GM21390 (cell line): Measurements from ENCODE around the gene GET4.
A peak's percentile ranks its signal among the peaks of the same experiment; 100 is the strongest.

Experiments
- ATAC-seq: cut with Tn5 transposase; IDR thresholded peaks from one replicate; pipeline ENCODE4 v1.9.1; 2021; ENCODE audit not compliant: unreplicated experiment

Gene GET4

GRCh38 chr7:876077-876971, at the start of gene GET4:
GET4 (plus strand) TSS chr7:876554; CDS start chr7:876646, 92 bp downstream.
- peak; percentile 70 for ATAC-seq

GRCh38 chr7:828793-829561, 47.4 kb upstream of the GET4 start:
- no peak for ATAC-seq

- ATAC-seq: no peak
Measured at GRCh38 chr7:830069-830468, 46.3 kb upstream of the GET4 start.

GRCh38 chr7:831596-832166, 44.7 kb upstream of the GET4 start:
- peak; percentile 63 for ATAC-seq

DNA sequence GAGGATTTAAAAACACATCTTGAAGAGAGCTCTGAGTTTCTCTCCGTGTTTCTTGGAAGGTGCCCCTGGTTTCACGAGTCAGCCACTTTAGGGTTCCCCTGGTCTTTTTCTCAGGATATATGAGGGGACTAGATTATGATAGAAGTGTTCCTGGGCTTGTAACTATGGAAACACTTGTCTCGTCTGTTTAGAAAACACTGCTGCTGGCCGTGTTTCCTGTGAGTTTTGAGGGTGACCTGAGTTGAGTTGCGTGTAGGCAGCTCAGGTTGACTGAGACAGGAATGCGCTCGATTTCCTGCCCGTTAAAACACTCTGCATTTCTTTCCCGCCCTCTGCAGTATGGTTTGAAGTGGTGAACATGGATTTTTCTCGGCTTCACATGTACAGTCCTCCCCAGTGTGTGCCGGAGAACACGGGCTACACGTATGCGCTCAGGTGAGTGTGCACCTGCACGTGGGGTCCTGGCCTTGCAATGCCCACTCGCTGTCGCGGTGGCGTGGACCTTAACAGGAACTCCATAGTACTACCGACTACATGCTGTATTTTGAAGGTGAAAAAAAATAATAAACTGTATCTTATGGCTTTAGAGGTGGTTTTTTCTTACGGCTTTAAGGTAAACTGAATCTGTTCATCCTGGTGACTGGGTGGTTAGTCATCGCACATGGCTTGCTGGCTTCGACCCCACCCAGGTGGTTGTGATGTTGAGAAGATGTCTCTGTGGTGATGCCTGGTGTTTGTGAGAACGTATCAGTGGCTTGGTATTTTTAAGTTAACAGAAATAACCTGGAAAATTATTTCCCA, 44.0 kb upstream of the GET4 start, which contains the start of gene SUN1:
Gene SUN1, plus strand, starts transcription at position 310 of the 801 bp plus-strand sequence. Its CDS starts 49 bp downstream, at position 359.
- peak; percentile 44 for ATAC-seq

DNA sequence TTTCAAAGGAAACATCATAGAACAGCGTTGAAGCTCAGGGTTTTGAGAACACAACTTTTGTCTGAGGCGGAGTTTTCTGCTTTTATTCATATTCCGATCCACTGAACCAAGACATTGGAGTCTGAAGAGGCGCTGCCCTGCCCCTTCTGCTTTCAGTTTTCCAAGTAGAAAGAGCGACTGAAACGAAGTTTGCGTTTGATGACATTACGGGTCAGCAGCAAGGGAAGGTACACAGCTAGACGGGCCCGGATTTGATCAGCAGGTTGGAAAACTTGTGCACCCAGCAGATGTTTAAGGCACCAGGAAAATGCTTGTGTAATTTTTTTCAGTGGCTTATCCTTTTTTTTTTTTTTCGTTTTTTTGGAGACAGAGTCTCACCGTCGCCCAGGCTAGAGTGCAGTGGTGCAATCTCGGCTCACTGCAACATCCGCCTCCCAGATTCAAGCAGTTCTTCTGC, 43.4 kb upstream of the GET4 start:
- ATAC-seq: no peak

DNA sequence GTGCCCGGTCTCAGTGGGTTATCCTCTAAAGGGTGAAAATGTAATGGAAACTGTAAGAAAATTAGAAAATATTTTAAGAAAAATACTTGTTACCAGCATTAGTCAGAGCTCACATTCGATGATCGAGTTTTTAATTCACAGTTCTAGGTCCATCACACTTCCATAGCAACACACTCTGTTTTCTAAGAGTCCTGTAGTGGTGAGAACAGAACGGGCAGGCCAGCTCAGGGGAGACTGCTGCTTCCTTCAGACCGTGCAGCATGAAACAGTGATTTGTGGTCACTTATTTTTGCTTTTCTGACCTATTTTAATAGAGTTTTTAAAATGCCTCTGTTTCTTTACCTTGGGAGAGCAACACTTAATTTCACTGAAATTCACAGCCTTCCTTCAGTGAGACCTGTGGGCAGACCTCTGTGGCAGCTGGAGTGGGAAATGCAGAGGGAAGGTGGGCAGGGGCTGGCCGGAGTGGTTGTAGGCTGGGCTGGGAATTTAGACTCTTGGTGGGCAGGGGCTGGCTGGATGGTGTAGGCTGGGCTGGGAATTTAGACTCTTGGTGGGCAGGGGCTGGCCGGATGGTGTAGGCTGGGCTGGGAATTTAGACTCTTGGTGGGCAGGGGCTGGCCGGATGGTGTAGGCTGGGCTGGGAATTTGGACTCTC, 42.6 kb upstream of the GET4 start:
- ATAC-seq: no peak

GRCh38 chr7:834277-834676, 42.1 kb upstream of the GET4 start:
- no peak for ATAC-seq

DNA sequence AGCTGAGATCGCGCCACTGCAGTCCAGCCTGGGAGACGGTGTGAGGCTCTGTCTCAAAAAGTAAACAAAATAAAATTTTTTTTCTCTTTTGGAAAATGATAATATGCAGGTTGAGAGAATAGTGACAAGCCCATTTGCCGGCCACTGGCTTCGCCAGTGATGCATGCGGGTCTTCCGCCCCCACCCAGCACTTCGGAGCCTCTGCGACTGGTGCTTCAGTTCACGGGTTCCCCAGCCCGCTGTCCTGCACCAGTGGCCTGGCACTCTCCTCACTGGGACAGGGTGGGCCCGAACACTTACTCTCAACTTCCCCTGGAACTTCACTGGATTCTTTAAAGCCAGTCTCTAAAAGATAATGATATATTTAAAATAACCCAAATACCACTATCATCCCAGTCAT, 41.3 kb upstream of the GET4 start:
- ATAC-seq: no peak

DNA sequence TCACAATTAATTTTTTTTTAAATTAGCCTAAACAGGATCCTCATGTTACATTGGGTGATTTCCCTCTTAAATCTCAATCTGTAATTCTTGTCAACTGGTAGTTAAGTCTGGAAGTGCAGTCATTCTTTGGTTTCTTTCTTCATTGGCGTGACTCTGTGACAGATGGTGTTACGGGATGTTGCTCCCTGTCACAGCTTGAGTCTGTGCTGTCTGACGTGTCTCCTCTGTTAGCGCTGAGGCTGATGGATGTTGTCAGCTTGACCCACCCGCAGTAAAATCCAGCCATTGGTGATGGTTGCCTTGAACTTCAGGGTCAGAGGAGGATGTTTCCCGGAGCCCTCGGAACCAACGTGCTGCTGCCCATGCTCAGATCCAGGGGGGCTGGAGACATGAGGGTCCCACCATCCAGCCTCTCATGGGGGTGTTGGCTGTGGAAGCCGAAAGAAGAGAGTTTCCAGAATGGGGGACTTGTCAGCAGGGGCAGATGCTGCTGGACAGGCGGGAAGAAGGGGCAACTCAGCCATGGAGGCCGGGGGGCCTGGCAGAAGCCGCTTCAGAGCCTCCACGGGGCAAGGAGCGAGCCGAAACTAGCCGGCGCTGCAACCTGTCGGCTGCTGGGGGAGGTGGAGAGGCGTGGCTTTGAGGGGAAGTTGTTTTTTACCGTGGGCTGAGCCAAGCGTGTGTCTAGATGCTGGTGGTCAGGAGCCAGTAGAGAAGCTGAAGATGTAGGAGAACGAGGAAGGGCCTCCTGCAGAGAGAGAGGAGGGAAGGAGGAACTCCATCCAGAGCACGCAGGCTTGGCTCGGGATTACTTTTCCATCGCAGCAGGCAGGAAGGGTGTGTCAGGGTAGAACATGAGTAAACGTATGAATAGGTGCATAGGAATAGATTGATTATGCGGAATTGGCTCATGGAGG, 40.6 kb upstream of the GET4 start:
- no peak for ATAC-seq

DNA sequence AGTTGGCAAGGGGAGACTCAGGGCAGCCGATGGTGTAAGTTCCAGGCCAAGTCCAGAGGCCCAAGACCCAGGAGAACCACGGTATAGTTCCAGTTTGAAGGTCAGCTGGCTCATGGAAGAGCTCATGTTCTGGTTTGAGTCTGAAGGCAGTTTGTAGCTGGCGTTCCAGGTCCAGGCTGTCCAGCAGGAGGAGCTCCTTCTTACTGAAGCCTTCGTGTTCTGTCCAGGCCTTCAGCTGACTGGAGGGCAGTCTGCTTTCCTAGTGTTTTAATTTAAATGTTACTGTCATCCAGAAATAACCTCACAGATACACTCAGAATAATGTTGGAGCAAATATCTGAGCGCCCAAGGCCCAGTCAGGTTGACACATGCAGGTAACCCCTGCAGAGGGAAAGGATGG, 39.9 kb upstream of the GET4 start:
- ATAC-seq: no peak

DNA sequence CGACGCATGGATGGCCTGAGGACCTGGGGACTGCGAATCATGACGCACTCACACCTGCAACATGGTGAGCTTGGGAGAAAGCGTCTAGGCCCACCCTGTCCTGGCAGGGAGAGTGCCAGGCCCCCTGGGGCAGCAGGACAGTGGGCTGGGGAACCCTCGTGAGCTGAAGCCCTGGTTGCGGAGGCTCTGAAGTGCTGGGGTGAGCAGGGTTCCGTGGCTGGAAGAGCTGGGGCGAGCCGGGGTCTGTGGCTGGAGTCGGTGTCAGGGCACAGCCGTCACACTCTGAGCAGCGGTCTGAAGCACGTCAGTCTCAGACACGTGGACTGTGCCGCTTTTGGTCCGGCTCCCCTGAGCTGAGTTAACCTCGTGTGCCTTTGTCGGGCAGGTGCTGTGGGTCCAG, 39.4 kb upstream of the GET4 start:
- ATAC-seq: no peak

- no peak for ATAC-seq
Measured at GRCh38 chr7:840001-840600, 36.3 kb upstream of the GET4 start.

GRCh38 chr7:841943-842342, 34.4 kb upstream of the GET4 start:
- no peak for ATAC-seq

- ATAC-seq: no peak
Measured at GRCh38 chr7:842431-843031, 33.8 kb upstream of the GET4 start.

- ATAC-seq: no peak
Measured at GRCh38 chr7:843230-843629, 33.1 kb upstream of the GET4 start.

- ATAC-seq: no peak
Measured at GRCh38 chr7:844043-844442, 32.3 kb upstream of the GET4 start.

DNA sequence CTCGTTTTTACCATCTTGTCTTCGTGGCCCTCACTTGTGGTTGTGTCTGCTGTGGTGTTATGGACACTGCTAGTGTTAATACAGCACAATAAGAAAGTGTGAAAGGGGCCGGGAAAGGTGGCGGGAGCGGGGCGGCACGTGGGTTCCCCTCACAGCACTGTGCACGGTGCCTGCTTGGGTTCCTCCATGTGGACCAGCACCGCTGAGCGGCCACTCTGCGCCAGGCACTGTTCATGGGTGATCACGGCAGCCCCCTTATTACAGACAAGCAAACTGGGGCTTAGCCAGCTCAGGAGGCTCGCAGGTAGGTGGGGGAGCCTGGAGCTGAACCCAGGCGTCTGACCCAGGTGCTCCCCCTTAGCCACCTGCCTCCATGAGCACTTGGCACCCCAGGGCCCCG, 31.8 kb upstream of the GET4 start:
- ATAC-seq: no peak
